Measurements from ENCODE around the gene ITPKA.

DNA sequence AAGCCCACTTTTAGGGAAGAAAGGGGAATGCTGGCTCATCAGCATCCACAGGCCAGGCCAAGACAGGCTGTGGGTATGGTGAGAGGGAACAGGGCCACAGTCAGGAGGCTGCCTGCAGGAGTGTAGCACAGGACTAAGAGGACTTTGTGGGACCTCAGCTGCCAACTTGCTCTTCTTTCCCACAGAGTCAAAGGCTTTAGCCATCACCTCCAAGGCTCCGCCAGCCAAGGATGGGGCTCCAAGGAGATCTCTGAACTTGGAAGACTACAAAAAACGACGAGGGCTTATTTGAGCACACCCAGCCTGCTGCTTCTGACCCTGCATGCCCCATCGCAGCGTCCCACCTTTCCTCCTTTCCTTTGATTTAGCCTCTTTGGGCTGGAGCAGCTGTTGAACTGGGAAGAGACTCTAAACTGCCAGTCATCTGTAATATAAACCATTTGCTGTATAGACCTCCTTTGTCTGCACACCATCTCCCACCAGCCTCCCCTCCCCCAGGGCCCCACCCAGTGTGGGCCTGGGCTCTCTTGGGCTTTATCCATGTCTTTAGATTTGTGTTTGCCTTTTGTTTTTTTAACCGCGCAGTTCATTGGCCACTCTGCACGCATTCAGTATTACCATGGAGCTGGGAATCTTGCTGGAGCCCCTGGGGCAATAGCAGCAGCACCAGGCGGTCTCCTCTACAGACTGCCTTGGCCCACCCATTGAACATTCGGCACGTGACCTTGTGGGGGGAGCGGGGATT lies 13.1 kb upstream of the ITPKA start:
- TF ChIP-seq SIN3A (IDR thresholded peaks at IDR 0.05; ENCODE audit: borderline replicate concordance, low read depth, low read length), result no peak
- TF ChIP-seq, protein P1, sequence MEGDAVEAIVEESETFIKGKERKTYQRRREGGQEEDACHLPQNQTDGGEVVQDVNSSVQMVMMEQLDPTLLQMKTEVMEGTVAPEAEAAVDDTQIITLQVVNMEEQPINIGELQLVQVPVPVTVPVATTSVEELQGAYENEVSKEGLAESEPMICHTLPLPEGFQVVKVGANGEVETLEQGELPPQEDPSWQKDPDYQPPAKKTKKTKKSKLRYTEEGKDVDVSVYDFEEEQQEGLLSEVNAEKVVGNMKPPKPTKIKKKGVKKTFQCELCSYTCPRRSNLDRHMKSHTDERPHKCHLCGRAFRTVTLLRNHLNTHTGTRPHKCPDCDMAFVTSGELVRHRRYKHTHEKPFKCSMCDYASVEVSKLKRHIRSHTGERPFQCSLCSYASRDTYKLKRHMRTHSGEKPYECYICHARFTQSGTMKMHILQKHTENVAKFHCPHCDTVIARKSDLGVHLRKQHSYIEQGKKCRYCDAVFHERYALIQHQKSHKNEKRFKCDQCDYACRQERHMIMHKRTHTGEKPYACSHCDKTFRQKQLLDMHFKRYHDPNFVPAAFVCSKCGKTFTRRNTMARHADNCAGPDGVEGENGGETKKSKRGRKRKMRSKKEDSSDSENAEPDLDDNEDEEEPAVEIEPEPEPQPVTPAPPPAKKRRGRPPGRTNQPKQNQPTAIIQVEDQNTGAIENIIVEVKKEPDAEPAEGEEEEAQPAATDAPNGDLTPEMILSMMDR (IDR thresholded peaks at IDR 0.05), result no peak
- TF ChIP-seq, protein P2, sequence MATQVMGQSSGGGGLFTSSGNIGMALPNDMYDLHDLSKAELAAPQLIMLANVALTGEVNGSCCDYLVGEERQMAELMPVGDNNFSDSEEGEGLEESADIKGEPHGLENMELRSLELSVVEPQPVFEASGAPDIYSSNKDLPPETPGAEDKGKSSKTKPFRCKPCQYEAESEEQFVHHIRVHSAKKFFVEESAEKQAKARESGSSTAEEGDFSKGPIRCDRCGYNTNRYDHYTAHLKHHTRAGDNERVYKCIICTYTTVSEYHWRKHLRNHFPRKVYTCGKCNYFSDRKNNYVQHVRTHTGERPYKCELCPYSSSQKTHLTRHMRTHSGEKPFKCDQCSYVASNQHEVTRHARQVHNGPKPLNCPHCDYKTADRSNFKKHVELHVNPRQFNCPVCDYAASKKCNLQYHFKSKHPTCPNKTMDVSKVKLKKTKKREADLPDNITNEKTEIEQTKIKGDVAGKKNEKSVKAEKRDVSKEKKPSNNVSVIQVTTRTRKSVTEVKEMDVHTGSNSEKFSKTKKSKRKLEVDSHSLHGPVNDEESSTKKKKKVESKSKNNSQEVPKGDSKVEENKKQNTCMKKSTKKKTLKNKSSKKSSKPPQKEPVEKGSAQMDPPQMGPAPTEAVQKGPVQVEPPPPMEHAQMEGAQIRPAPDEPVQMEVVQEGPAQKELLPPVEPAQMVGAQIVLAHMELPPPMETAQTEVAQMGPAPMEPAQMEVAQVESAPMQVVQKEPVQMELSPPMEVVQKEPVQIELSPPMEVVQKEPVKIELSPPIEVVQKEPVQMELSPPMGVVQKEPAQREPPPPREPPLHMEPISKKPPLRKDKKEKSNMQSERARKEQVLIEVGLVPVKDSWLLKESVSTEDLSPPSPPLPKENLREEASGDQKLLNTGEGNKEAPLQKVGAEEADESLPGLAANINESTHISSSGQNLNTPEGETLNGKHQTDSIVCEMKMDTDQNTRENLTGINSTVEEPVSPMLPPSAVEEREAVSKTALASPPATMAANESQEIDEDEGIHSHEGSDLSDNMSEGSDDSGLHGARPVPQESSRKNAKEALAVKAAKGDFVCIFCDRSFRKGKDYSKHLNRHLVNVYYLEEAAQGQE (IDR thresholded peaks at IDR 0.05; ENCODE audit: low read depth, low read length), result no peak
